Fibroblast of lung (primary cell): ENCODE measurements around the gene TFB2M. TPM values are rescaled to one million over a fixed set of nuclear protein-coding genes. Genes with fewer than 3 reads are reported as not detected.

ENCODE experiments used
- DNase-seq, 2 donors: peaks; one replicate each; pipeline versions ENCODE4 v3.0.0 to v3.0.0-alpha.2; 2010; ENCODE audit warnings: low read depth in 2 of 2
- H2AFZ ChIP-seq: 2 replicates; pipeline ENCODE4 v1.5.1; 2012; ENCODE audit warnings: low read length, control low read depth, inconsistent platforms
- H3K27ac ChIP-seq: 2 replicates; pipeline ENCODE4 v1.5.1; 2011; ENCODE audit warnings: low read length, control low read depth; ENCODE audit not compliant: insufficient read depth
- H3K27me3 ChIP-seq: 2 replicates; pipeline ENCODE4 v1.5.1; 2011; ENCODE audit warnings: mild to moderate bottlenecking, low read length; ENCODE audit not compliant: control insufficient read depth, insufficient read depth
- H3K36me3 ChIP-seq: 2 replicates; pipeline ENCODE4 v1.5.1; 2011; ENCODE audit warnings: low read length; ENCODE audit not compliant: control insufficient read depth, insufficient read depth
- H3K4me1 ChIP-seq: 2 replicates; pipeline ENCODE4 v1.5.1; 2011; ENCODE audit warnings: low read length; ENCODE audit not compliant: control insufficient read depth, insufficient read depth; ENCODE audit errors: extremely low read depth
- H3K4me2 ChIP-seq: 2 replicates; pipeline ENCODE4 v1.5.1; 2011; ENCODE audit warnings: low read length, control low read depth; ENCODE audit not compliant: insufficient read depth; ENCODE audit errors: extremely low read depth
- H3K4me3 ChIP-seq, 4 experiments: fragments of 200-600 bp in 1 of 4; sonication (generic) in 1 of 4; replicated peaks in 1 of 4; 2 replicates each; pipeline ENCODE4 v1.5.1; 2011 to 2016; ENCODE audit warnings: low read length in 4 of 4, low read depth in 3 of 4, mild to moderate bottlenecking in 3 of 4, control low read depth in 2 of 4, inconsistent platforms in 1 of 4, mixed read lengths in 1 of 4; ENCODE audit not compliant: insufficient read depth in 1 of 4; ENCODE audit errors: control extremely low read depth in 1 of 4
- H3K79me2 ChIP-seq: 2 replicates; pipeline ENCODE4 v1.5.1; 2012; ENCODE audit warnings: mild to moderate bottlenecking, low read length, inconsistent platforms; ENCODE audit not compliant: control insufficient read depth, insufficient read depth
- H3K9ac ChIP-seq: 2 replicates; pipeline ENCODE4 v1.5.1; 2011; ENCODE audit warnings: mild to moderate bottlenecking, low read length, control low read depth; ENCODE audit not compliant: insufficient read depth
- H3K9me3 ChIP-seq: 2 replicates; pipeline ENCODE4 v1.5.1; 2012; ENCODE audit warnings: low read depth, low read length; ENCODE audit not compliant: control insufficient read depth, insufficient read depth
- H4K20me1 ChIP-seq: 2 replicates; pipeline ENCODE4 v1.5.1; 2011; ENCODE audit warnings: low read length; ENCODE audit not compliant: control insufficient read depth, insufficient read depth; ENCODE audit errors: extremely low read depth
- CTCF ChIP-seq, 2 donors: IDR thresholded peaks in 1 of 2; conservative IDR thresholded peaks in 1 of 2; 1 replicate in 1 of 2; 2 replicates in 1 of 2; pipeline ENCODE4 v1.5.1; 2011 to 2012; ENCODE audit warnings: low read length in 2 of 2, control low read depth in 1 of 2, inconsistent platforms in 1 of 2, low read depth in 1 of 2, mild to moderate bottlenecking in 1 of 2
- EZH2 ChIP-seq: IDR thresholded peaks from 2 replicates; pipeline ENCODE4 v1.5.1; 2012; ENCODE audit warnings: low read length, control low read depth, mild to moderate bottlenecking; ENCODE audit errors: missing control alignments
- polyA plus RNA-seq, 2 donors: library from polyadenylated mRNA; depleted of rRNA in 1 of 2; stranded (reverse) in 1 of 2; unstranded in 1 of 2; fragments of >200 nt; gene quantifications; 2 replicates each; pipeline ENCODE4 v1.2.1, GENCODE V29; 2011 to 2012; ENCODE audit warnings: missing spikeins in 1 of 2
- total RNA-seq: library from RNA; depleted of rRNA; stranded (reverse); fragments of >200 nt; gene quantifications from 2 replicates; pipeline ENCODE4 v1.2.1, GENCODE V29; 2014

Gene TFB2M
- total and polyA plus RNA-seq, 2 donors (not counting 1 experiment from before 2014, with no cell fraction given), result 15.9 to 20.1 TPM

DNA sequence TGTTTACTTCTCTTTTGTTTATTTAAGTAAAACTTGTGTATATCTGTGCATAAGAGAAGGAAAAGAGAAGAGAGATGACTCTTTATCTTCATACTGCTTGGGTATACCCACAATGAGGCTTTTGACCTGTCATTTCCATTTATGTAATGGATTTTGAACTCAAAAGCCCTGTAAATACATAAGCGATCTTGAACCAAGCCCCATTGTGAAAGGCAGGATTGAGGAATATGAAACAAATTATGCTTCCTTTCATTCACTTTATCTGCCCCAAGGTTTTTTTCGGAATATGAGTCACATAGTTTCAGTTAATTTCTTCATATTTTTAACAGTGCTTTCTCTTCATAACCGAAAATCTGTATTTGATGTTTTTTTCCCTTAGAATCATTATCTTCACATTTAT is 21.5 kb upstream of the TFB2M start:
- H3K79me2 ChIP-seq, result peaks cover 60% of the 10 kb centered on the region
- H3K4me1 ChIP-seq, result peaks cover 19% of the 10 kb centered on the region
- H3K9me3 ChIP-seq, result no peaks in the 10 kb centered on the region
- peaks cover 3% of the 10 kb centered on the region for H3K36me3 ChIP-seq
- H3K4me2 ChIP-seq, result peak overlapping the region; percentile 88
- peak overlapping the region; percentile 2 to 28 (median 20) for H3K4me3 ChIP-seq
- peak overlapping the region; percentile 83 for H3K27ac ChIP-seq
- H2AFZ ChIP-seq, result no peak overlapping the region
- H4K20me1 ChIP-seq, result no peaks in the 10 kb centered on the region
- TF ChIP-seq EZH2 (no peak), CTCF (conservative IDR thresholded peaks at IDR 0.05 in 1 of 2, IDR thresholded peaks at IDR 0.05 in 1 of 2; ENCODE audit: low read depth in 1 of 2, low read length in 2 of 2) (no peak)
- no peaks in the 10 kb centered on the region for H3K27me3 ChIP-seq
- peak; percentile 53 to 80 for DNase-seq
- peak overlapping the region; percentile 43 for H3K9ac ChIP-seq

GRCh38 chr1:246587032-246587431 is 21.0 kb upstream of the TFB2M start:
- peak overlapping the region; percentile 13 for H3K9ac ChIP-seq
- H3K27ac ChIP-seq, result peak overlapping the region; percentile 83
- H3K79me2 ChIP-seq, result peaks cover 65% of the 10 kb centered on the region
- peaks cover 3% of the 10 kb centered on the region for H3K36me3 ChIP-seq
- peak overlapping the region; percentile 88 for H3K4me2 ChIP-seq
- DNase-seq, result no peak
- H3K9me3 ChIP-seq, result no peaks in the 10 kb centered on the region
- no peaks in the 10 kb centered on the region for H3K27me3 ChIP-seq
- H3K4me1 ChIP-seq, result peaks cover 14% of the 10 kb centered on the region
- H4K20me1 ChIP-seq, result no peaks in the 10 kb centered on the region
- peak overlapping the region in 1 of 4 experiments; percentile 28 for H3K4me3 ChIP-seq
- TF ChIP-seq CTCF (conservative IDR thresholded peaks at IDR 0.05 in 1 of 2, IDR thresholded peaks at IDR 0.05 in 1 of 2; ENCODE audit: low read depth in 1 of 2, low read length in 2 of 2) (no peak), EZH2 (no peak)
- H2AFZ ChIP-seq, result no peak overlapping the region

- Histone ChIP-seq H3K9ac (no peak overlapping the region), H4K20me1 (no peaks in the 10 kb centered on the region), H3K36me3 (peaks cover 3% of the 10 kb centered on the region), H3K9me3 (no peaks in the 10 kb centered on the region), H3K4me1 (peaks cover 15% of the 10 kb centered on the region), H2AFZ (no peak overlapping the region), H3K4me3 (no peak overlapping the region), H3K27ac (no peak overlapping the region), H3K4me2 (no peak overlapping the region), H3K27me3 (no peaks in the 10 kb centered on the region), H3K79me2 (peaks cover 68% of the 10 kb centered on the region)
- TF ChIP-seq CTCF (conservative IDR thresholded peaks at IDR 0.05 in 1 of 2, IDR thresholded peaks at IDR 0.05 in 1 of 2; ENCODE audit: low read depth in 1 of 2, low read length in 2 of 2), result no peak
- TF ChIP-seq EZH2, result no peak
- DNase-seq, result peak in 1 of 2 donors; percentile 66
Observed at GRCh38 chr1:246583448-246584185, 17.6 kb upstream of the TFB2M start.
